Esophagus muscularis mucosa (tissue), 4 donors: ENCODE measurements around the gene GLRX5.

Source experiments
- CTCF ChIP-seq, 3 experiments: fragments of 200-600 bp in 2 of 3; fragments of 450-650 bp in 1 of 3; sonication (generic) in 2 of 3; IDR thresholded peaks; one replicate each; pipeline ENCODE4 v1.5.1; 2017 to 2019; ENCODE audit warnings: antibody characterized with exemption in 3 of 3, mild to moderate bottlenecking in 2 of 3, moderate library complexity in 1 of 3
- EP300 ChIP-seq: sonication (generic); formaldehyde crosslinking; IDR thresholded peaks from one replicate; pipeline ENCODE4 v1.6.1; 2017; ENCODE audit warnings: antibody characterized with exemption
- POLR2A ChIP-seq: fragments of 450-650 bp; IDR thresholded peaks from one replicate; pipeline ENCODE4 v1.6.1; 2017; ENCODE audit warnings: antibody characterized with exemption, moderate library complexity, mild to moderate bottlenecking, low read depth

GRCh38 chr14:95495538-95496025 lies 39.3 kb upstream of the GLRX5 start:
- no peak for TF ChIP-seq POLR2A
- TF ChIP-seq CTCF (IDR thresholded peaks at IDR 0.05) = no peak
- TF ChIP-seq EP300 = no peak
